NCI-H2081 (cell line): ENCODE results near the gene SCAF4.
"Not testable (repeated sequence)": the region's sequence is repeated elsewhere in the genome, so short reads cannot be mapped to it uniquely, and the experiment has no call there.

ENCODE experiments used
- DNase-seq, 2 experiments: peaks; one replicate each; lab custom pipeline; 2025; lab: John Stamatoyannopoulos, UW

The SCAF4 gene

GRCh38 chr21:31737586-31738397 lies 5.9 kb upstream of the SCAF4 start:
- not testable (repeated sequence) for DNase-seq

- no peak for DNase-seq
Observed at GRCh38 chr21:31735511-31735992, 3.6 kb upstream of the SCAF4 start.

- no peak for DNase-seq
Observed at GRCh38 chr21:31733551-31734149, 1.7 kb upstream of the SCAF4 start.

GRCh38 chr21:31732597-31733550 lies 956 bp upstream of the SCAF4 start:
- DNase-seq = peak in 1 of 2 experiments; percentile 26

- DNase-seq = peak in 1 of 2 experiments; percentile 39
Observed at GRCh38 chr21:31731056-31731856, 662 bp downstream of the SCAF4 start.

- DNase-seq = peak in 1 of 2 experiments; percentile 39
Observed at GRCh38 chr21:31730712-31731055, 1.2 kb downstream of the SCAF4 start.

GRCh38 chr21:31729622-31730343 lies 2.1 kb downstream of the SCAF4 start:
- DNase-seq = no peak

GRCh38 chr21:31728952-31729351 lies 3.0 kb downstream of the SCAF4 start:
- no peak for DNase-seq

GRCh38 chr21:31728191-31728590 lies 3.7 kb downstream of the SCAF4 start:
- no peak for DNase-seq

GRCh38 chr21:31727181-31727580 lies 4.7 kb downstream of the SCAF4 start:
- no peak for DNase-seq

GRCh38 chr21:31726407-31726806 lies 5.5 kb downstream of the SCAF4 start:
- DNase-seq = no peak

GRCh38 chr21:31725202-31725839 lies 6.6 kb downstream of the SCAF4 start:
- DNase-seq = no peak

- no peak for DNase-seq
Observed at GRCh38 chr21:31724552-31724951, 7.4 kb downstream of the SCAF4 start.

- DNase-seq = no peak
Observed at GRCh38 chr21:31721381-31721780, 10.5 kb downstream of the SCAF4 start.

- DNase-seq = no peak
Observed at GRCh38 chr21:31720739-31721138, 11.2 kb downstream of the SCAF4 start.

- no peak for DNase-seq
Observed at GRCh38 chr21:31720330-31720729, 11.6 kb downstream of the SCAF4 start.

GRCh38 chr21:31716106-31716505 lies 15.8 kb downstream of the SCAF4 start:
- DNase-seq = no peak

- no peak for DNase-seq
Observed at GRCh38 chr21:31714741-31715365, 17.1 kb downstream of the SCAF4 start.

- DNase-seq = no peak
Observed at GRCh38 chr21:31713973-31714740, 17.8 kb downstream of the SCAF4 start.
